ENCODE results near the gene MST1.

DNA sequence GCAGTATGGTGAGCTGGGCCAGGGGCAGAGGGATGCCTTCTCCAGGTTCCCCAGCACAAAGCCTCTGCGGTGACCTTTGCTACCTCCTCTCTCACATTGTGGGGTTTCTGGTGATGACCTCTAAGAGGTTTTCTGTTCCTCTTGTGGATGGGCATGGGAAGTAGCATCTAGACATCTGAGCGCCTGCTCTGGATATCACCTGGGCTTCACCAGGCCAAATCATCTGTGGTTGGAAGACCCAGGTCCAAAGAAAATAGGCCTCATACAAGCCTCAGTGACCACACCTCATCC, 8.1 kb downstream of the MST1 start:
- TF ChIP-seq MAZ (IDR thresholded peaks at IDR 0.05; ENCODE audit: borderline replicate concordance, low read depth, low read length) (no peak), RFX5 (IDR thresholded peaks at IDR 0.05; ENCODE audit: low read depth, low read length) (no peak), NFE2L2 (IDR thresholded peaks at IDR 0.05; ENCODE audit: low read depth, low read length) (no peak), POLR2A (IDR thresholded peaks at IDR 0.05; ENCODE audit: low read depth, low read length) (no peak), RAD21 (IDR thresholded peaks at IDR 0.05; ENCODE audit: low read length) (no peak), BHLHE40 (IDR thresholded peaks at IDR 0.05; ENCODE audit: low read depth, low read length) (no peak), FOS (IDR thresholded peaks at IDR 0.05; ENCODE audit: low read depth, low read length) (no peak), MXI1 (IDR thresholded peaks at IDR 0.05; ENCODE audit: borderline replicate concordance, low read depth, low read length) (no peak), CEBPB (IDR thresholded peaks at IDR 0.05; ENCODE audit: low read depth, low read length) (no peak), MAFK (IDR thresholded peaks at IDR 0.05; ENCODE audit: low read depth, low read length) (no peak), RCOR1 (IDR thresholded peaks at IDR 0.05; ENCODE audit: insufficient replicate concordance, low read length) (no peak)
- TF ChIP-seq, protein P1, sequence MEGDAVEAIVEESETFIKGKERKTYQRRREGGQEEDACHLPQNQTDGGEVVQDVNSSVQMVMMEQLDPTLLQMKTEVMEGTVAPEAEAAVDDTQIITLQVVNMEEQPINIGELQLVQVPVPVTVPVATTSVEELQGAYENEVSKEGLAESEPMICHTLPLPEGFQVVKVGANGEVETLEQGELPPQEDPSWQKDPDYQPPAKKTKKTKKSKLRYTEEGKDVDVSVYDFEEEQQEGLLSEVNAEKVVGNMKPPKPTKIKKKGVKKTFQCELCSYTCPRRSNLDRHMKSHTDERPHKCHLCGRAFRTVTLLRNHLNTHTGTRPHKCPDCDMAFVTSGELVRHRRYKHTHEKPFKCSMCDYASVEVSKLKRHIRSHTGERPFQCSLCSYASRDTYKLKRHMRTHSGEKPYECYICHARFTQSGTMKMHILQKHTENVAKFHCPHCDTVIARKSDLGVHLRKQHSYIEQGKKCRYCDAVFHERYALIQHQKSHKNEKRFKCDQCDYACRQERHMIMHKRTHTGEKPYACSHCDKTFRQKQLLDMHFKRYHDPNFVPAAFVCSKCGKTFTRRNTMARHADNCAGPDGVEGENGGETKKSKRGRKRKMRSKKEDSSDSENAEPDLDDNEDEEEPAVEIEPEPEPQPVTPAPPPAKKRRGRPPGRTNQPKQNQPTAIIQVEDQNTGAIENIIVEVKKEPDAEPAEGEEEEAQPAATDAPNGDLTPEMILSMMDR (conservative IDR thresholded peaks at IDR 0.05; ENCODE audit: low read depth, low read length), result no peak
- TF ChIP-seq, protein P2, sequence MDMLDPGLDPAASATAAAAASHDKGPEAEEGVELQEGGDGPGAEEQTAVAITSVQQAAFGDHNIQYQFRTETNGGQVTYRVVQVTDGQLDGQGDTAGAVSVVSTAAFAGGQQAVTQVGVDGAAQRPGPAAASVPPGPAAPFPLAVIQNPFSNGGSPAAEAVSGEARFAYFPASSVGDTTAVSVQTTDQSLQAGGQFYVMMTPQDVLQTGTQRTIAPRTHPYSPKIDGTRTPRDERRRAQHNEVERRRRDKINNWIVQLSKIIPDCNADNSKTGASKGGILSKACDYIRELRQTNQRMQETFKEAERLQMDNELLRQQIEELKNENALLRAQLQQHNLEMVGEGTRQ (IDR thresholded peaks at IDR 0.05; ENCODE audit: low read depth, low read length), result no peak
